Measurements from ENCODE around the gene PPT2.

- TF ChIP-seq CTCF (IDR thresholded peaks at IDR 0.05) (peak in 3 of 6 experiments; percentile 46 to 76 (median 52)), POLR2A (IDR thresholded peaks at IDR 0.05) (no peak)
Observed at GRCh38 chr6:32195652-32195901, 41.6 kb downstream of the PPT2 start.

All from thyroid gland (tissue), 4 donors.